ENCODE results near the gene FAM185A. TPM values are rescaled to one million over a fixed set of nuclear protein-coding genes. Genes with fewer than 3 reads are reported as not detected.

FAM185A gene
- total and polyA plus RNA-seq, 7 donors = 5.2 to 11.1 (median 8.6) TPM

DNA sequence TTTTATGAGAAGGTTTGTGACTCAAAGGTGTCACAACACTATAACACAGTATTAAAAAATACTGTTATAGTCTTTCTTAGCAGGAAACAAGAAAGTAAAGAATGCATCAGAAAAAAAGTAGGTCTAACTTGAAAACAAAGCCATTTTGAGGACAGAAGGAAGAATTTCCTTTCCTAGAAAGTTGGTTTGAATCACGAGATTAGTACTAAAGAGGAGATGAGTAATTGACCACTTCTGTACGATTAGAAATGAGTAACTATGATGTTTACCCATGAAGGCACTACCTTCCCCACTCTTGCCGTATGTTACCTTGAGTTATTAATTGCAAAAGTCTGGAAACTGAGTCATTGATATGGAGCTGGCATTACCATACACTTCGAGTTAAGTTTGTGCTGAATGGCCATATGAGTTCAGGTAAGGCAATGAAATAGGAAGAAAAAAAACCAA, 65.2 kb downstream of the FAM185A start:
- Histone ChIP-seq H3K9me3 (no peaks in the 10 kb centered on the region), H3K36me3 (ENCODE audit: insufficient read depth in 1 of 2, low read depth in 1 of 2) (peaks cover 0 to 14% of the 10 kb centered on the region in 2 donors), H3K4me1 (no peaks in the 10 kb centered on the region), H3K27ac (no peak overlapping the region), H3K4me3 (no peak overlapping the region), H3K27me3 (ENCODE audit: insufficient read depth in 3 of 3, low read length in 2 of 3) (no peaks in the 10 kb centered on the region)
- DNase-seq (no peak), ATAC-seq (no peak)
- TF ChIP-seq, protein P1, sequence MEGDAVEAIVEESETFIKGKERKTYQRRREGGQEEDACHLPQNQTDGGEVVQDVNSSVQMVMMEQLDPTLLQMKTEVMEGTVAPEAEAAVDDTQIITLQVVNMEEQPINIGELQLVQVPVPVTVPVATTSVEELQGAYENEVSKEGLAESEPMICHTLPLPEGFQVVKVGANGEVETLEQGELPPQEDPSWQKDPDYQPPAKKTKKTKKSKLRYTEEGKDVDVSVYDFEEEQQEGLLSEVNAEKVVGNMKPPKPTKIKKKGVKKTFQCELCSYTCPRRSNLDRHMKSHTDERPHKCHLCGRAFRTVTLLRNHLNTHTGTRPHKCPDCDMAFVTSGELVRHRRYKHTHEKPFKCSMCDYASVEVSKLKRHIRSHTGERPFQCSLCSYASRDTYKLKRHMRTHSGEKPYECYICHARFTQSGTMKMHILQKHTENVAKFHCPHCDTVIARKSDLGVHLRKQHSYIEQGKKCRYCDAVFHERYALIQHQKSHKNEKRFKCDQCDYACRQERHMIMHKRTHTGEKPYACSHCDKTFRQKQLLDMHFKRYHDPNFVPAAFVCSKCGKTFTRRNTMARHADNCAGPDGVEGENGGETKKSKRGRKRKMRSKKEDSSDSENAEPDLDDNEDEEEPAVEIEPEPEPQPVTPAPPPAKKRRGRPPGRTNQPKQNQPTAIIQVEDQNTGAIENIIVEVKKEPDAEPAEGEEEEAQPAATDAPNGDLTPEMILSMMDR (IDR thresholded peaks at IDR 0.05) = no peak
- WGBS, 3 donors = 83 to 88% (median 86%) methylated on average over 4 of the region's 4 CpGs
- intact Hi-C loops (cut with DNase I) = no loop called here

DNA sequence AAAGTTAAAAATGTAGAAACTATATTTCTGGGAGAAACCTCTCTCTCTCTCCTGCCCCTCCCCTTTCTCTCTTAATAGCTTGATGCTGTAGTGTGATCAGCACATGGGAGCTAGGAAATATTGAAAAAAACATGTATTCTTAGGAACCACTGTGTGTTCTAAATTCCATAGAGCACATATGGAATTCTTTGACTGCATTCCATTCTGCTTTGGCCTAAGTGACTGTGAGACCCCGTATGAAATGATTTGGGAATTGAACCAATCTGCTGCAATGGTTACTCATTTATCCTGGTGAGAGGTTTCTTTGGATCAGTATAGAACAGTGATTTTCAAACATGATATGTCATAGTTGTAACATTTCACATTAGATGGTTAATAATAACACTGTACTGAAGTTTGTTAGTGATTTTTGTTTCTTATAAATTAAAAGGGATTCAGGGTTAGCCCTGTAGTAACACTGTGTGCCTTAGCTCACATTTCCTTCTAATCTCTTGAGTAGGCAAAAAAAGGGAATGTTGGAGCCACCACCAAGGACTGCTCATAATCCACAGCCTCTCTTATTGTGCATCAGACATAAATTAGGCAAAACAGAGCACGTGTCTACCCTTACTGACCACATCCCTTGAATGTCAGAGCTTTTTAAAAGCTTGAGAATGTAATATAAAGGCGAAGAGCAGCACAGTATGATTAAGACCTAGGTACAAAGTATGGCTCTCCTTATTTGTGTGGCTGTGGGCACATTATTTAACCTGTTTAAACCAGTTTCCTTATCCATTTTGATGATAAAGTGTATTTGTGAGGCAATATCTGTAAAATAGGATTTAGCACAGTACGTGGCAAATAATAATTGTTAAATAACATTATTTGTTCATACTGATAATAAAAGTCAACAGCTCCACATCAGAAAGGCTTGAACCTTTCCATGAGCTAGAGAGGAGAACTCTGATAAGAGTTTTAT, 69.1 kb downstream of the FAM185A start:
- TF ChIP-seq, protein P1 (IDR thresholded peaks at IDR 0.05) = no peak
- no peak overlapping the region for H3K27ac ChIP-seq
- 74 to 80% (median 77%) methylated on average over 4 of the region's 4 CpGs for WGBS, 3 donors
- H3K36me3 ChIP-seq (ENCODE audit: insufficient read depth in 1 of 2, low read depth in 1 of 2) = peaks cover 2 to 21% of the 10 kb centered on the region in 2 donors
- H3K4me3 ChIP-seq = no peak overlapping the region
- DNase-seq (no peak), ATAC-seq (no peak)
- no peaks in the 10 kb centered on the region for H3K27me3 ChIP-seq (ENCODE audit: insufficient read depth in 3 of 3, low read length in 2 of 3)
- H3K9me3 ChIP-seq = no peaks in the 10 kb centered on the region
- intact Hi-C loops (cut with DNase I) = no loop called here
- no peaks in the 10 kb centered on the region for H3K4me1 ChIP-seq

DNA sequence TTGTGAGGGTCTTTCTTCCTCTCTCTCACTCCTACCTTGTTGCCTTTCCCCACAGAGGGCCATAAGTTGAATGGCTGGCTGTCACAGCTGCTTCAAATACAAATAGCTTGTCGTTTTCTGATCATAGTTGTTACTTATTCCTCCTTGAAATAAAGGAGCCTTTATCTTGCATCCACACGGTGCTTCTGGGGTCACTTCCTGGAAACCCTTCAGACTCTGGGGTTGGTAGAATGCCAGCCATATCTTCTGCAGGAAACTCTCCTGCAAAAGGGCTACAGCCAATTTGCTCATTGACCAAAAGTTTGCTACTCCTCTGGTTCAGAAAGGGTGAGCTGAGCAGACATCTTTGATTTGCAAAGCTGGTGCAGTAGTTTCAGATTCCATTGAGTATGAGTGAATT, 70.4 kb downstream of the FAM185A start:
- intact Hi-C loops (cut with DNase I) = no loop called here
- Histone ChIP-seq H3K27ac (no peak overlapping the region), H3K9me3 (no peaks in the 10 kb centered on the region), H3K27me3 (ENCODE audit: insufficient read depth in 3 of 3, low read length in 2 of 3) (no peaks in the 10 kb centered on the region), H3K4me1 (no peaks in the 10 kb centered on the region), H3K36me3 (ENCODE audit: insufficient read depth in 1 of 2, low read depth in 1 of 2) (peaks cover 2 to 20% of the 10 kb centered on the region in 2 donors), H3K4me3 (no peak overlapping the region)
- 48 to 63% (median 51%) methylated on average over 2 of the region's 2 CpGs for WGBS, 3 donors
- ATAC-seq (no peak), DNase-seq (no peak)
- TF ChIP-seq, protein P1 (IDR thresholded peaks at IDR 0.05) = no peak

DNA sequence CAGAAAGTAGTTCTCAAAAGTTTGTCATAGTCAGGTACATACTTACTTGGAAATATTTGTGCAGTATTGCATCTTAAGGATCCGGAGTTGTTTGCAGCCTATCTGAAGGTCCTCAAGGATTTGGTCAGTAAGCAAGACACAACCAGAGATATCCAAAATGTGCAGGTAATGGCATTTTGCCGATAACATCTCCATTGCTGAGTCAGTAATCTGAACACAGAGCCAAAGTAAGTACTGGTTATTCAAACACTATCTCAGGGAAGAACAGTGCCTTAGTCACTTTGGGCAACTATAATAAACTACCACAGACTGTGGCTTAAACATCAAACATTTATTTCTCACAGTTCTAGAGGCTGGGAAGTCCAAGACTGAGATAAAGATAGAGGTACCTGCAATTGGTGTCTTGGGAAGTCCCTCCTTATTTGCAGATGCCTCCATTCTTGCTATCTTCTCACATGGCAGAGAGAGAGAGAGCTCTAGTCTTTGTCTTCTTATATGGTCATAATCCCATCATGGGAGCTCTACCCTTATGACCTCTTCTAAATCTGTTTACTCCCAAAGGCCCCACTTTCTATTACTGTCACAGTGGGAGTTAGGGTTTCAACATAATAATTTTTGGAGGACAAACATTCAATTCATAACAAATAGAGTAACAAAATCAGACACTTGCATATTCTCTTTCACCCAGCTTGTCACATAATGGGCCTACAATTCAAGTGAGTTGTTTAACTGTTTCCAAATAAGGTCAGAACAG, 73.4 kb downstream of the FAM185A start:
- Histone ChIP-seq H3K9me3 (no peaks in the 10 kb centered on the region), H3K27me3 (ENCODE audit: insufficient read depth in 3 of 3, low read length in 2 of 3) (no peaks in the 10 kb centered on the region), H3K27ac (no peak overlapping the region), H3K4me3 (no peak overlapping the region), H3K36me3 (ENCODE audit: insufficient read depth in 1 of 2, low read depth in 1 of 2) (peaks cover 2 to 25% of the 10 kb centered on the region in 2 donors), H3K4me1 (no peaks in the 10 kb centered on the region)
- WGBS, 3 donors = 91 to 95% (median 92%) methylated on average over 2 of the region's 2 CpGs
- TF ChIP-seq, protein P1 (IDR thresholded peaks at IDR 0.05) = no peak
- no peak for ATAC-seq
- no peak for DNase-seq
- intact Hi-C loops (cut with DNase I) = no loop called here

All from psoas muscle (tissue), 8 donors.